Measurements from ENCODE around the gene DGKB.

DNA sequence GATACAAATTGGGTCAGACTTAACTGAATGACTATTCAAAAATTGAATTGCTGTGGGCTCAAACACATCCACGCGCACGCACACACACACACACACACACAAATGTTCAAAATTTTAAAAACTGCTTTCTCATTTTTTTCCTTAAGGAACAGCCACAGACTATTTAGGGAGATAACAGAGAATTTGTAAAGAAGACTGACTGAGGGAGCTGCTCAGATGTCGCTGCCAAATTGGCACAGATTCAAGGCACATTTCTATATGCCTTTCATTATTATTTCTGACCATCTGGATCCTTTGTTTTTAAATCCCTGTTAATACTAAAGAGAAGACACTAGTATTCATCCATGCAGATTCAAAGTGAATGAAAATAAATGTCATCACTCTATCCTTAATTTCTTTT lies 154.8 kb downstream of the DGKB start:
- TF ChIP-seq POLR2A (IDR thresholded peaks at IDR 0.05), result no peak
- TF ChIP-seq, protein P1, sequence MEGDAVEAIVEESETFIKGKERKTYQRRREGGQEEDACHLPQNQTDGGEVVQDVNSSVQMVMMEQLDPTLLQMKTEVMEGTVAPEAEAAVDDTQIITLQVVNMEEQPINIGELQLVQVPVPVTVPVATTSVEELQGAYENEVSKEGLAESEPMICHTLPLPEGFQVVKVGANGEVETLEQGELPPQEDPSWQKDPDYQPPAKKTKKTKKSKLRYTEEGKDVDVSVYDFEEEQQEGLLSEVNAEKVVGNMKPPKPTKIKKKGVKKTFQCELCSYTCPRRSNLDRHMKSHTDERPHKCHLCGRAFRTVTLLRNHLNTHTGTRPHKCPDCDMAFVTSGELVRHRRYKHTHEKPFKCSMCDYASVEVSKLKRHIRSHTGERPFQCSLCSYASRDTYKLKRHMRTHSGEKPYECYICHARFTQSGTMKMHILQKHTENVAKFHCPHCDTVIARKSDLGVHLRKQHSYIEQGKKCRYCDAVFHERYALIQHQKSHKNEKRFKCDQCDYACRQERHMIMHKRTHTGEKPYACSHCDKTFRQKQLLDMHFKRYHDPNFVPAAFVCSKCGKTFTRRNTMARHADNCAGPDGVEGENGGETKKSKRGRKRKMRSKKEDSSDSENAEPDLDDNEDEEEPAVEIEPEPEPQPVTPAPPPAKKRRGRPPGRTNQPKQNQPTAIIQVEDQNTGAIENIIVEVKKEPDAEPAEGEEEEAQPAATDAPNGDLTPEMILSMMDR (IDR thresholded peaks at IDR 0.05), result no peak
